ENCODE data around the gene TM2D3. TPM values are rescaled to one million over a fixed set of nuclear protein-coding genes. Genes with fewer than 3 reads are reported as not detected.

The TM2D3 gene
- polyA plus RNA-seq, 12 donors = 28.5 to 63.3 (median 40.4) TPM; not detected in 1

- DNase-seq = no peak
Measured at GRCh38 chr15:101609742-101610610, 42.2 kb downstream of the TM2D3 start.

DNA sequence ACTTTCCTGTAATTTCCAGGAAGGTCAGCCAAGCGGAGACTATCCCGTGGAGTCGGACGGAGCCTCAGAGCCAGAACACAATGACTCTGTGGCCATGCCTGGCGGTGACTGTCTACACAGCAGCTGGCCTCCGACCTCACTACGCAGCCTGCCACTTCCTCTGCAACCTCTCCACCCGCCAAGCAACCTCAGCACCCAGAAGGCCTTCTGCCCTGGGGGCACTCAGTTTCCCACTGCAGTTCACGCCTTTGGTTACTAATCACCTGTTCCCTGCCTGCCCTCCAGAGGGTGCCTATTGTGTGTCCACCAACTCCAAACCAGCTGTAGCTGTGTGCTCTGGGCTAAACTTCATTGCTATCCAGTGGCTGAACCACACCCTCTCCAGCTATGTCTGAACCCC lies 44.0 kb downstream of the TM2D3 start:
- no peak for DNase-seq

GRCh38 chr15:101607108-101607507 lies 45.1 kb downstream of the TM2D3 start:
- no peak for DNase-seq

DNA sequence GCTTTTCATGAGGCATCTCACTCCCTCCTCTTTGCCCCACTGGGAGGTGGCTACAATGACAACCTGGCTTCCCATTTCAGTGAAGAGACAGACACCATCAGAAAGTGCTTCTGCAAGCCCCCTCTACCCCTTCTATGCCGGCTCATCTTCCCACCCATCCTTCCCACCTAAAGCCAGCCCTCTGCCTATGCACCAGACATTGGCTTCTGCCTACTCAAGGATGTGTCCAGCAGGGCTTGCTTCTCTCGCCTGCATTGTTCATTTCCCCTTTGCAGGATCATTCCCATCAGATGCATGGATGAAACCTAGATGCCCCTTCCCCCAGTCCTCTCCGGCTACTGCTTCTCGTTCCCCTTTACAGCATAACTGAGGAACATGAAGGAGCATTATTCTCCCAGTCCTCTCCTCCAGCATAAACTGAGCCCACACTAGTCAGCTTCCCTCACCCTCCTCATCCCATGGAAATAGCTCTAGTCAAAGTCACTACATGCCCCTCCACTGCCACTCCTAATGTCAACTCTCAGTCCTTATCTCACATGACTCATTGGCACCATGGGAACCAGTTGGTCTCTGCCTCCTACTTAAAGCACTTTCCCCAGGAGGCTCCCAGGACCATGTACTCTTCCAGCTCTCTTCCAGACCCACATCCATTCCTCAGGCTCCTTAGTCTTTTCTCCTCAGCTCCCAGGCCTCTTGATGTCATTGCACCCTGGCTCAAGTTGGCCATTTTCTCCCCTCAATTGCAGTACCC lies 47.9 kb downstream of the TM2D3 start:
- DNase-seq = no peak

- DNase-seq = no peak
Measured at GRCh38 chr15:101602801-101603200, 49.4 kb downstream of the TM2D3 start.

DNA sequence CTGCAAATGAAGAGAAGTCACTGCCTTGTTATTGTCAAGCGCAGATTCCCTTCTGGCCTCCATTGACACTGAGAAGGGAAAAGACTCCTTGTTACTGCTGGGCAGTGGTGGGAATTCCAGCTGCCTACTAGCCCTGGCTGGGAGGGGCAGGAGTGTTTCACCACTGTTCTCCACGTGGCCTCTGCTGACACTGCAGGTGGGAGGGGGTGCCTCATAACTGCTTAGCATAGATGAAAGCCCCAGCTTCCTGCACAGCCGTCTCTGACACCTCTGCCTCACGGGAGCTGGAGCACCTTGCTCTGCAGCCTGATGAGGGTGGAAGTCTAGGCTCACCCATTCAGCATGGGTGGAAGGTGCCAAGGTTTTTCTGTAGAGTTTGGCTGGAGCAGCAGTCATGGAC lies 52.1 kb downstream of the TM2D3 start:
- DNase-seq = no peak

GRCh38 chr15:101599091-101599490 lies 53.1 kb downstream of the TM2D3 start:
- no peak for DNase-seq

DNA sequence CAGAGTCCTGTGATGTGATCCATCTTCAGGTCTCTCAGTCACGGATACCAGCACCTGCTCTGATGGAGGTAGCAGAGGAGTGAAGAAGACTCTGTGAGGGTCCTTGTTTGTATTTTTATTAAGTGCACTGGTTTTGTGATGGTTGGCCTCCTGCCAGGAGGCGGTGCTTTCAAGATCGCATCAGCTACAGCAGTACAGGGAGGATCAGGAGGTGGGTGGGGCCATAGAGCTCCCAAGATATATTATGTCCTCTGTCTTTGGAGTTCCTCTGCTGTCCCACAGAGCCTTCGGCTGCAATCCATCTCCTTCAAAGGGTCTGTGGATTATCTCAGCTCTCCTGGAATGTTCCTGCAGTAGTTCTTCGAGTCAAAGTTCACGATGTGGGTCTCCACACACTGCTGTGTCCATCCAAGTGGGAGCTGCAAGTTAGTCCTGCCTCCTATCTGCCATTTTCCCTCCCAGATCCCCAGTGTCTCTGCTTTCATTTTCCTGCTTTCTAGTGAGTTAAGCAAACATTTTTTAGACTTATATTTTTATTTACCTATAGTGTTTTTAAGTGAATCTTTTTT lies 54.7 kb downstream of the TM2D3 start:
- DNase-seq = no peak

DNA sequence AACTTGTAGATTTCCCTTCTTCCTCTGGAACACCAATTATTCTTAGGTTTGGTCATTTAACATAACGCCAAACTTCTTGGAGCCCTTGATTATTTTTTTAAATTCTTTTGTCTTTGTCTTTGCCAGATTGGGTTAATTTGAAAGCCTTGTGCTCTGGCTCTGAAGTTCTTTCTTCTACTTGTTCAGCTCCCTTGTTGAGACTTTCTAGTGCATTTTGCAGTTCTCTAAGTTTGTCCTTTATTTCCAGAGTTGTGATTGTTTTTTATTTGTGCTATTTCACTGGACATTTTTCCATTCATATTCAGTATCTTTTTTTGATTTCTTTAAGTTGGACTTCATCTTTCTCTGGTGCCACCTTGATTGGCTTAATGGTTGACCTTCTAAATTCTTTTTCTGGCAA lies 55.5 kb downstream of the TM2D3 start:
- no peak for DNase-seq

Other genes with a start within 250 kb of the TM2D3 start
- 10 to 100 TPM in 9 of 12 donors, 1 to 10 TPM in 2, not detected in 1; 7.7 to 28.6 (median 10.9) TPM for gene PCSK6, start 162.7 kb downstream of the TM2D3 start, polyA plus RNA-seq (ENCODE audit: insufficient read length in 12 of 12)
- 10 to 100 TPM in 11 of 12 donors, not detected in 1; 16.4 to 34.5 (median 23.0) TPM for gene TARS3, start 72.1 kb upstream of the TM2D3 start, polyA plus RNA-seq (ENCODE audit: insufficient read length in 12 of 12)
- not detected for gene OR4F6, start 151.1 kb upstream of the TM2D3 start, polyA plus RNA-seq (ENCODE audit: insufficient read length in 12 of 12)
- not detected for gene OR4F15, start 159.8 kb upstream of the TM2D3 start, polyA plus RNA-seq (ENCODE audit: insufficient read length in 12 of 12)

Data from muscle of arm (tissue), 12 donors.